ENCODE results near the gene MATN4. TPM values are rescaled to one million over a fixed set of nuclear protein-coding genes. Genes with fewer than 3 reads are reported as not detected.

MATN4 gene
- total and polyA plus RNA-seq, 2 of the 13 experiments (the other 11 are each of a cell fraction or from before 2014, with no cell fraction given): not detected

GRCh38 chr20:45354423-45355208, 46.5 kb upstream of the MATN4 start:
- Histone ChIP-seq H3K9ac (ENCODE audit: insufficient read depth, low read depth, low read length) (no peak overlapping the region), H3K4me3 (replicated peaks in 1 of 3; ENCODE audit: insufficient read depth in 1 of 3, low read depth in 2 of 3, low read length in 3 of 3) (no peak overlapping the region), H2AFZ (ENCODE audit: low read length) (no peak overlapping the region), H3K36me3 (replicated peaks in 1 of 2; ENCODE audit: control insufficient read depth in 1 of 2, insufficient read depth in 2 of 2, low read length in 2 of 2) (no peaks in the 10 kb centered on the region), H3K4me1 (ENCODE audit: insufficient read depth, low read length) (peaks cover 53% of the 10 kb centered on the region), H3K9me3 (ENCODE audit: low read length) (no peaks in the 10 kb centered on the region), H3K27me3 (ENCODE audit: control insufficient read depth in 1 of 2, insufficient read depth in 2 of 2, low read length in 2 of 2) (peaks cover 1 to 4% of the 10 kb centered on the region in 2 experiments; a peak in 2 of 5 replicates), H4K20me1 (ENCODE audit: insufficient read depth, low read length) (no peaks in the 10 kb centered on the region), H3K4me2 (ENCODE audit: low read depth, low read length) (no peak overlapping the region), H3K27ac (ENCODE audit: extremely low read length, insufficient read depth, low read length) (no peak overlapping the region), H3K79me2 (ENCODE audit: insufficient read depth, low read length) (no peaks in the 10 kb centered on the region)
- in situ Hi-C loops (cut with HindIII; ENCODE audit: extremely low pct_ligation_motif_present, low pct_unique_long_range_greater_than_20kb) (no loop called here), intact Hi-C loops (cut with micrococcal nuclease; ENCODE audit: unreplicated experiment) (no loop called here)
- 52% methylated on average over 9 of the region's 9 CpGs for WGBS (ENCODE audit: low lambda C conversion rate)
- CTCF ChIA-PET (ENCODE audit: low intra/inter-chr PET ratio, low total read pairs): no interaction called here
- no peak for ATAC-seq
- DNase-seq (ENCODE audit: low spot score): no peak
- FAIRE-seq: no peak
- POLR2A ChIA-PET: interaction anchor here (23.9 to 29.5 kb wide), 2 partner anchors 5 to 11 kb away, joined by 1422 read pairs; partner anchors contain the start of genes SDC4 and SYS1
- no TSS peak for BruUV-seq (replicated peaks)
- TF ChIP-seq RCOR2 (CRISPR knock-in tag; IDR thresholded peaks at IDR 0.05) (0 out of 2 replicates have a peak, but pooled peaks have one; percentile 15), ZNF614 (CRISPR knock-in tag; IDR thresholded peaks at IDR 0.05; ENCODE audit: borderline replicate concordance) (peak; percentile 98), NR0B2 (CRISPR knock-in tag; IDR thresholded peaks at IDR 0.05) (no peak), ZBTB3 (CRISPR knock-in tag; IDR thresholded peaks at IDR 0.05; ENCODE audit: borderline replicate concordance, low read depth) (no peak), ZNF143 (CRISPR knock-in tag; IDR thresholded peaks at IDR 0.05) (no peak), SRSF1 (optimal IDR thresholded peaks at IDR 0.05; ENCODE audit: low read depth, low read length) (no peak), HNF4A (CRISPR knock-in tag; IDR thresholded peaks at IDR 0.05) (0 out of 2 replicates have a peak, but pooled peaks have one; percentile 4), FOXA1 (IDR thresholded peaks at IDR 0.05) (no peak), FOXA1 (CRISPR knock-in tag; IDR thresholded peaks at IDR 0.05) (peak; percentile 25; the same call in 1 of the 2 replicates), TOE1 (CRISPR knock-in tag; IDR thresholded peaks at IDR 0.05) (no peak), FOXP1 (IDR thresholded peaks at IDR 0.05) (no peak), FOXP1 (CRISPR knock-in tag; IDR thresholded peaks at IDR 0.05) (peak; percentile 51)
